ENCODE data around the gene MTMR12.

DNA sequence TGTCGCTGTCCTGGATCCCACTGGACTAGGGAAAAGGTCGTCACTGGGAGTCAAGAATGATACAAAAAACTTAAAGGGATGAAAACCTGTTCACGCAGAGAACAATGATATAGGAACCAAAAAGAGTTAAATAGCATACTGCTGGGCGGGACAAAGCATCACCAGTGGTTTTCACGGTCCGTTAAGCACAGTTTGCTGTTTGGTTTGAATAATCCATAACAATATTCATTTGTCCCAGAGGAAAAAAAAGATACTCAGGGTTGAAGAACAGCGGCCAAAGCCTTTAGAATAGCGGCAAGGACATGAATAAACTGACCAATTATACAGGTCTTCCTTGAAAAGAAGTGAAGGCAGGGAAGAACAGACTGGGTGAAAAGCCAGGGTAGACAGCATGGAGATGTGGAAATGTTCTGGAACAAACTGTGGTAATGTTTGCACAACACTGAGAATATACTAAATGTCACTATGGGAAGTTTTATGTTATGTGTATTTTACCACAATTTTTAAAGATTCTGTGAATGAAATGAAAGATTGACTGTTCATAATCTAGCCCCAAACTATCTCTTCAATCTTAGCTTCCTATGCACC lies 60.8 kb downstream of the MTMR12 start:
- TF ChIP-seq, protein P1, sequence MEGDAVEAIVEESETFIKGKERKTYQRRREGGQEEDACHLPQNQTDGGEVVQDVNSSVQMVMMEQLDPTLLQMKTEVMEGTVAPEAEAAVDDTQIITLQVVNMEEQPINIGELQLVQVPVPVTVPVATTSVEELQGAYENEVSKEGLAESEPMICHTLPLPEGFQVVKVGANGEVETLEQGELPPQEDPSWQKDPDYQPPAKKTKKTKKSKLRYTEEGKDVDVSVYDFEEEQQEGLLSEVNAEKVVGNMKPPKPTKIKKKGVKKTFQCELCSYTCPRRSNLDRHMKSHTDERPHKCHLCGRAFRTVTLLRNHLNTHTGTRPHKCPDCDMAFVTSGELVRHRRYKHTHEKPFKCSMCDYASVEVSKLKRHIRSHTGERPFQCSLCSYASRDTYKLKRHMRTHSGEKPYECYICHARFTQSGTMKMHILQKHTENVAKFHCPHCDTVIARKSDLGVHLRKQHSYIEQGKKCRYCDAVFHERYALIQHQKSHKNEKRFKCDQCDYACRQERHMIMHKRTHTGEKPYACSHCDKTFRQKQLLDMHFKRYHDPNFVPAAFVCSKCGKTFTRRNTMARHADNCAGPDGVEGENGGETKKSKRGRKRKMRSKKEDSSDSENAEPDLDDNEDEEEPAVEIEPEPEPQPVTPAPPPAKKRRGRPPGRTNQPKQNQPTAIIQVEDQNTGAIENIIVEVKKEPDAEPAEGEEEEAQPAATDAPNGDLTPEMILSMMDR (IDR thresholded peaks at IDR 0.05) = no peak
- TF ChIP-seq ZBTB21 (CRISPR knock-in tag; IDR thresholded peaks at IDR 0.05; ENCODE audit: borderline replicate concordance) = no peak
- TF ChIP-seq, protein P2, sequence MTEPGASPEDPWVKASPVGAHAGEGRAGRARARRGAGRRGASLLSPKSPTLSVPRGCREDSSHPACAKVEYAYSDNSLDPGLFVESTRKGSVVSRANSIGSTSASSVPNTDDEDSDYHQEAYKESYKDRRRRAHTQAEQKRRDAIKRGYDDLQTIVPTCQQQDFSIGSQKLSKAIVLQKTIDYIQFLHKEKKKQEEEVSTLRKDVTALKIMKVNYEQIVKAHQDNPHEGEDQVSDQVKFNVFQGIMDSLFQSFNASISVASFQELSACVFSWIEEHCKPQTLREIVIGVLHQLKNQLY (CRISPR knock-in tag; IDR thresholded peaks at IDR 0.05) = no peak
- TF ChIP-seq, protein P3, sequence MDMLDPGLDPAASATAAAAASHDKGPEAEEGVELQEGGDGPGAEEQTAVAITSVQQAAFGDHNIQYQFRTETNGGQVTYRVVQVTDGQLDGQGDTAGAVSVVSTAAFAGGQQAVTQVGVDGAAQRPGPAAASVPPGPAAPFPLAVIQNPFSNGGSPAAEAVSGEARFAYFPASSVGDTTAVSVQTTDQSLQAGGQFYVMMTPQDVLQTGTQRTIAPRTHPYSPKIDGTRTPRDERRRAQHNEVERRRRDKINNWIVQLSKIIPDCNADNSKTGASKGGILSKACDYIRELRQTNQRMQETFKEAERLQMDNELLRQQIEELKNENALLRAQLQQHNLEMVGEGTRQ (CRISPR knock-in tag; IDR thresholded peaks at IDR 0.05) = no peak

All from WTC11 (cell line).